Brain pericyte (primary cell): ENCODE data around the gene ALKBH8.
"Not testable (repeated sequence)": the region's sequence is repeated elsewhere in the genome, so short reads cannot be mapped to it uniquely, and the experiment has no call there.

Source experiments
- DNase-seq: peaks from one replicate; pipeline ENCODE4 v3.0.0-alpha.2; 2012; ENCODE audit warnings: low read depth, low spot score

ALKBH8 gene

GRCh38 chr11:107505647-107506225 lies 59.8 kb downstream of the ALKBH8 start:
- DNase-seq, result no peak

- DNase-seq, result no peak
Observed at GRCh38 chr11:107504981-107505380, 60.6 kb downstream of the ALKBH8 start.

GRCh38 chr11:107501713-107502112 lies 63.8 kb downstream of the ALKBH8 start:
- DNase-seq, result no peak

- DNase-seq, result not testable (repeated sequence)
Observed at GRCh38 chr11:107497371-107497770, 68.2 kb downstream of the ALKBH8 start.

GRCh38 chr11:107496011-107496410 lies 69.5 kb downstream of the ALKBH8 start:
- no peak for DNase-seq

GRCh38 chr11:107494055-107494454 lies 71.5 kb downstream of the ALKBH8 start:
- no peak for DNase-seq

GRCh38 chr11:107493117-107493516 lies 72.4 kb downstream of the ALKBH8 start:
- no peak for DNase-seq

- no peak for DNase-seq
Observed at GRCh38 chr11:107490836-107491235, 74.7 kb downstream of the ALKBH8 start.

- no peak for DNase-seq
Observed at GRCh38 chr11:107482234-107482633, 83.3 kb downstream of the ALKBH8 start.

- no peak for DNase-seq
Observed at GRCh38 chr11:107478922-107479321, 86.6 kb downstream of the ALKBH8 start.

GRCh38 chr11:107477820-107478219 lies 87.7 kb downstream of the ALKBH8 start:
- no peak for DNase-seq

GRCh38 chr11:107473792-107474191 lies 91.7 kb downstream of the ALKBH8 start:
- no peak for DNase-seq

- no peak for DNase-seq
Observed at GRCh38 chr11:107472966-107473365, 92.6 kb downstream of the ALKBH8 start.

- no peak for DNase-seq
Observed at GRCh38 chr11:107468596-107468995, 96.9 kb downstream of the ALKBH8 start.

- no peak for DNase-seq
Observed at GRCh38 chr11:107467696-107468095, 97.8 kb downstream of the ALKBH8 start.

GRCh38 chr11:107466275-107466866 lies 99.2 kb downstream of the ALKBH8 start:
- DNase-seq, result not testable (repeated sequence)

- peak; percentile 75 for DNase-seq
Observed at GRCh38 chr11:107457558-107458271, 107.8 kb downstream of the ALKBH8 start, which contains the start of gene CWF19L2. CWF19L2 (minus strand) TSS chr11:107457825; CDS start chr11:107457816, 9 bp downstream.

- DNase-seq, result no peak
Observed at GRCh38 chr11:107457205-107457557, 108.4 kb downstream of the ALKBH8 start.

- DNase-seq, result no peak
Observed at GRCh38 chr11:107453594-107454286, 111.8 kb downstream of the ALKBH8 start.
